ENCODE results near the gene NRM.

The NRM gene

GRCh38 chr6:30707281-30707850, 16.6 kb upstream of the NRM start (continued):
- TF ChIP-seq SP2 (tag by site-specific recombination; IDR thresholded peaks at IDR 0.05) = no peak
- TF ChIP-seq ZNF701 (tag by site-specific recombination; IDR thresholded peaks at IDR 0.05) = no peak
- no peak for TF ChIP-seq ZNF184 (tag by site-specific recombination; IDR thresholded peaks at IDR 0.05)
- TF ChIP-seq ZNF138 (tag by site-specific recombination; IDR thresholded peaks at IDR 0.05; ENCODE audit: borderline replicate concordance) = no peak
- peak; percentile 18; the same call in 1 of the 2 replicates for TF ChIP-seq ZSCAN23 (tag by site-specific recombination; IDR thresholded peaks at IDR 0.05)
- no peak for TF ChIP-seq ZSCAN5A (tag by site-specific recombination; IDR thresholded peaks at IDR 0.05)
- no peak for TF ChIP-seq ZNF544 (tag by site-specific recombination; IDR thresholded peaks at IDR 0.05)
- TF ChIP-seq SCRT1 (tag by site-specific recombination; IDR thresholded peaks at IDR 0.05; ENCODE audit: borderline replicate concordance) = no peak

GRCh38 chr6:30705620-30706019, 14.8 kb upstream of the NRM start:
- CTCF ChIA-PET = interaction anchor here (1.0 to 1.2 kb wide), 2 partner anchors 17 to 27 kb away, joined by 4 to 12 read pairs; no protein-coding TSS in a partner anchor

GRCh38 chr6:30703821-30704220, 13.0 kb upstream of the NRM start:
- ChIA-PET CTCF (interaction anchor here (0.6 to 1.9 kb wide), 6 partner anchors 9 to 103 kb away, joined by 3 to 9 read pairs (median 5); partner anchors contain the start of gene NRM), POLR2A (interaction anchor here (1.1 to 3.3 kb wide), 8 partner anchors 9 to 25 kb away, joined by 3 to 18 read pairs (median 4); partner anchors contain the start of genes MDC1, NRM and TUBB)
- Histone ChIP-seq H3K36me3 (ENCODE audit: control insufficient read depth in 2 of 2, insufficient read depth in 1 of 2, low read length in 2 of 2) (peaks cover 48 to 84% of the 10 kb centered on the region in 2 experiments), H3K27ac (ENCODE audit: extremely low read depth, low read depth, low read length) (no peak overlapping the region), H3K4me1 (ENCODE audit: control insufficient read depth, insufficient read depth, low read length) (peaks cover 17% of the 10 kb centered on the region), H3K4me3 (ENCODE audit: low read depth, low read length) (no peak overlapping the region), H3K9me3 (ENCODE audit: control insufficient read depth, insufficient read depth, low read depth, low read length) (no peaks in the 10 kb centered on the region)
- TF ChIP-seq ZNF830 (tag by site-specific recombination; IDR thresholded peaks at IDR 0.05; ENCODE audit: low read depth) (no peak), ZNF518A (tag by site-specific recombination; conservative IDR thresholded peaks at IDR 0.05; ENCODE audit: low read depth) (no peak), AEBP2 (tag by site-specific recombination; IDR thresholded peaks at IDR 0.05; ENCODE audit: borderline replicate concordance) (no peak), ZNF223 (tag by site-specific recombination; IDR thresholded peaks at IDR 0.05) (no peak)

More at GRCh38 chr6:30705620-30706019, 14.8 kb upstream of the NRM start:
- H3K4me1 ChIP-seq (ENCODE audit: control insufficient read depth, insufficient read depth, low read length) = peaks cover 17% of the 10 kb centered on the region
- peaks cover 64 to 85% of the 10 kb centered on the region in 2 experiments for H3K36me3 ChIP-seq (ENCODE audit: control insufficient read depth in 2 of 2, insufficient read depth in 1 of 2, low read length in 2 of 2)
- no peak overlapping the region for H3K27ac ChIP-seq (ENCODE audit: extremely low read depth, low read depth, low read length)
- no peaks in the 10 kb centered on the region for H3K9me3 ChIP-seq (ENCODE audit: control insufficient read depth, insufficient read depth, low read depth, low read length)
- no peak for TF ChIP-seq ZNF362 (tag by site-specific recombination; IDR thresholded peaks at IDR 0.05)
- no peak for TF ChIP-seq CTCF (tag by site-specific recombination; IDR thresholded peaks at IDR 0.05)
- TF ChIP-seq ZNF350 (tag by site-specific recombination; IDR thresholded peaks at IDR 0.05) = no peak
- no peak for TF ChIP-seq ZNF292 (tag by site-specific recombination; IDR thresholded peaks at IDR 0.05; ENCODE audit: borderline replicate concordance, low read depth)
- no peak for TF ChIP-seq ZNF585B (tag by site-specific recombination; IDR thresholded peaks at IDR 0.05)
- TF ChIP-seq ZNF37A (tag by site-specific recombination; IDR thresholded peaks at IDR 0.05) = no peak
- POLR2A ChIA-PET = interaction anchor here (0.7 to 3.3 kb wide), 5 partner anchors 10 to 90 kb away, joined by 3 to 36 read pairs (median 15); partner anchors contain the start of genes MDC1 and NRM
- no peak overlapping the region for H3K4me3 ChIP-seq (ENCODE audit: low read depth, low read length)
